B cell (primary cell): ENCODE measurements around the gene DLG2. TPM values are rescaled to one million over a fixed set of nuclear protein-coding genes. Genes with fewer than 3 reads are reported as not detected.

Experiments
- ATAC-seq: fragments of 200-7000 bp; cut with Tn5 transposase; one replicate; pipeline ENCODE4 v1.10.0; 2021; ENCODE audit warnings: low read depth, mild to moderate bottlenecking, moderate number of reproducible peaks, moderate library complexity
- CTCF ChIA-PET: fragments of 350-600 bp; sonication (Branson Sonifier 250); formaldehyde crosslinking; loops from one replicate; lab custom pipeline; 2021; ENCODE audit warnings: antibody characterized with exemption, inconsistent platforms; lab: Charles Lee
- POLR2A ChIA-PET: fragments of 350-600 bp; sonication (Branson Sonifier 250); formaldehyde crosslinking; loops from one replicate; lab custom pipeline; 2021; ENCODE audit warnings: antibody characterized with exemption; lab: Charles Lee
- DNase-seq: peaks from one replicate; pipeline ENCODE4 v3.0.0; 2013
- H2AFZ ChIP-seq: 2 replicates; pipeline ENCODE4 v1.6.1; 2012; ENCODE audit warnings: mild to moderate bottlenecking, low read depth, low read length; ENCODE audit not compliant: insufficient read depth, poor library complexity, severe bottlenecking
- H3K27ac ChIP-seq, 2 donors: 1 replicate in 1 of 2; 2 replicates in 1 of 2; pipeline ENCODE4 v1.5.1; 2012 to 2013; ENCODE audit warnings: low read length in 2 of 2, mild to moderate bottlenecking in 2 of 2, moderate library complexity in 1 of 2
- H3K27me3 ChIP-seq, 4 experiments: fragments of 200-600 bp in 1 of 4; sonication (generic) in 1 of 4; replicated peaks in 1 of 4; 1 replicate in 2 of 4; 2 replicates in 2 of 4; pipeline versions ENCODE4 v1.6.1 to v1.7.0; 2013 to 2016; ENCODE audit warnings: low read length in 3 of 4, mild to moderate bottlenecking in 2 of 4, mixed read lengths in 1 of 4, moderate library complexity in 1 of 4; ENCODE audit not compliant: insufficient read depth in 4 of 4, control insufficient read depth in 3 of 4; ENCODE audit errors: control extremely low read depth in 1 of 4
- H3K36me3 ChIP-seq, 2 experiments: replicated peaks in 1 of 2; 1 replicate in 1 of 2; 2 replicates in 1 of 2; pipeline versions ENCODE4 v1.6.1 to v1.7.1; 2013; ENCODE audit warnings: low read length in 1 of 2; ENCODE audit not compliant: insufficient read depth in 2 of 2, control insufficient read depth in 1 of 2; ENCODE audit errors: control extremely low read depth in 1 of 2, extremely low read depth in 1 of 2
- H3K4me1 ChIP-seq, 2 donors: fragments of 200-600 bp in 1 of 2; sonication (generic) in 1 of 2; 1 replicate in 1 of 2; 2 replicates in 1 of 2; pipeline versions ENCODE4 v1.5.1 to v1.6.1; 2013 to 2017; ENCODE audit warnings: low read length in 2 of 2; ENCODE audit not compliant: control insufficient read depth in 2 of 2, insufficient read depth in 2 of 2
- H3K4me2 ChIP-seq: replicated peaks from 2 replicates; pipeline ENCODE3; 2012; ENCODE audit warnings: mild to moderate bottlenecking, low read depth, low read length; ENCODE audit not compliant: poor library complexity, severe bottlenecking
- H3K4me3 ChIP-seq, 5 experiments: fragments of 200-600 bp in 1 of 5; sonication (generic) in 1 of 5; 1 replicate in 3 of 5; 2 replicates in 2 of 5; pipeline versions ENCODE4 v1.5.1 to v1.7.0; 2011 to 2016; ENCODE audit warnings: low read length in 4 of 5, mild to moderate bottlenecking in 4 of 5, low read depth in 2 of 5, control low read depth in 1 of 5, moderate library complexity in 1 of 5; ENCODE audit not compliant: insufficient read depth in 1 of 5; ENCODE audit errors: control extremely low read depth in 1 of 5, extremely low read depth in 1 of 5
- H3K79me2 ChIP-seq: fragments of 200-600 bp; sonication (generic); one replicate; pipeline ENCODE4 v1.6.0; 2016; ENCODE audit warnings: low read length; ENCODE audit not compliant: control insufficient read depth, insufficient read depth
- H3K9ac ChIP-seq: fragments of 200-600 bp; sonication (generic); 2 replicates; pipeline ENCODE4 v1.6.1; 2017; ENCODE audit warnings: mild to moderate bottlenecking, low read length, moderate library complexity
- H3K9me3 ChIP-seq, 3 donors: one replicate each; pipeline versions ENCODE4 v1.6.1 to v1.7.1; 2013; ENCODE audit warnings: low read length in 2 of 3; ENCODE audit not compliant: control insufficient read depth in 2 of 3, insufficient read depth in 1 of 3; ENCODE audit errors: control extremely low read depth in 1 of 3
- H4K20me1 ChIP-seq: 2 replicates; pipeline ENCODE4 v1.6.0; 2012; ENCODE audit warnings: mild to moderate bottlenecking, low read length; ENCODE audit not compliant: insufficient read depth, control insufficient read depth, poor library complexity, severe bottlenecking
- H3K27ac Mint-ChIP-seq: one replicate; pipeline ENCODE4 v1.8.0; 2021; ENCODE audit warnings: mixed read lengths
- H3K27me3 Mint-ChIP-seq: one replicate; pipeline ENCODE4 v1.8.0; 2021; ENCODE audit warnings: mixed read lengths
- H3K4me1 Mint-ChIP-seq: one replicate; pipeline ENCODE4 v1.8.0; 2021; ENCODE audit warnings: mixed read lengths
- H3K4me3 Mint-ChIP-seq: one replicate; pipeline ENCODE4 v1.8.0; 2021; ENCODE audit warnings: mixed read lengths
- H3K9me3 Mint-ChIP-seq: one replicate; pipeline ENCODE4 v1.8.0; 2022; ENCODE audit warnings: mixed read lengths; ENCODE audit not compliant: insufficient read depth
- CTCF ChIP-seq: fragments of 200-600 bp; IDR thresholded peaks from one replicate; pipeline ENCODE4 v1.8.0; 2022; ENCODE audit warnings: antibody characterized with exemption, mild to moderate bottlenecking
- EZH2 ChIP-seq: IDR thresholded peaks from 2 replicates; pipeline ENCODE4 v1.6.1; 2012; ENCODE audit warnings: borderline replicate concordance, low read depth, mild to moderate bottlenecking, moderate library complexity, low read length; ENCODE audit not compliant: insufficient read depth, poor library complexity, severe bottlenecking
- WGBS: methylation state at CpG from one replicate; pipeline ENCODE4 v1.1.5; 2013; ENCODE audit warnings: missing lambda C conversion rate; ENCODE audit not compliant: insufficient coverage; 5-methylcytosine and 5-hydroxymethylcytosine counted together
- intact Hi-C: fragments of 100-400 bp; cut with micrococcal nuclease; formaldehyde crosslinking; loops from one replicate; pipeline ENCODE4 v1.10.0; 2022
- polyA plus RNA-seq: library from polyadenylated mRNA; depleted of rRNA; stranded (reverse); fragments of >200 nt; gene quantifications from 2 replicates; pipeline ENCODE4 v1.2.3, GENCODE V29; 2012
- total RNA-seq, 2 donors: library from RNA; stranded (reverse); fragments of 120-200 nt in 1 of 2; gene quantifications; 1 replicate in 1 of 2; 2 replicates in 1 of 2; pipeline versions ENCODE4 v1.2.3 to v1.2.4, GENCODE V29; 2013 to 2022

DLG2 gene
- total and polyA plus RNA-seq, 2 donors (not counting 1 experiment from before 2014, with no cell fraction given): 0.54 to 5.4 TPM

GRCh38 chr11:84014539-84014938 lies 1612.6 kb downstream of the DLG2 start:
- no peaks in the 10 kb centered on the region for H3K27me3 Mint-ChIP-seq
- ChIA-PET POLR2A (no interaction called here), CTCF (no interaction called here)
- Histone ChIP-seq H3K4me2 (no peak overlapping the region), H3K4me3 (no peak overlapping the region), H3K36me3 (no peaks in the 10 kb centered on the region), H3K9ac (no peak overlapping the region), H4K20me1 (no peaks in the 10 kb centered on the region), H3K27ac (no peak overlapping the region), H3K79me2 (no peaks in the 10 kb centered on the region), H2AFZ (no peak overlapping the region), H3K9me3 (peaks cover 0 to 3% (median 1%) of the 10 kb centered on the region in 3 donors), H3K4me1 (no peaks in the 10 kb centered on the region), H3K27me3 (no peaks in the 10 kb centered on the region)
- no peak for DNase-seq
- no peak overlapping the region for H3K27ac Mint-ChIP-seq
- no peak overlapping the region for H3K4me3 Mint-ChIP-seq
- intact Hi-C loops: no loop called here
- H3K9me3 Mint-ChIP-seq: peaks cover 2% of the 10 kb centered on the region
- H3K4me1 Mint-ChIP-seq: no peaks in the 10 kb centered on the region
- no peak for TF ChIP-seq CTCF
- TF ChIP-seq EZH2: no peak
- no CpG with 5 or more reads among the region's 3 CpGs for WGBS
- ATAC-seq: no peak

GRCh38 chr11:84012171-84012826 lies 1614.8 kb downstream of the DLG2 start:
- Histone ChIP-seq H3K36me3 (no peaks in the 10 kb centered on the region), H3K27me3 (no peaks in the 10 kb centered on the region), H4K20me1 (no peaks in the 10 kb centered on the region), H2AFZ (no peak overlapping the region), H3K4me3 (no peak overlapping the region), H3K9me3 (peaks cover 0 to 3% (median 1%) of the 10 kb centered on the region in 3 donors), H3K4me2 (no peak overlapping the region), H3K79me2 (no peaks in the 10 kb centered on the region), H3K9ac (no peak overlapping the region), H3K4me1 (no peaks in the 10 kb centered on the region), H3K27ac (no peak overlapping the region)
- Mint-ChIP-seq H3K4me3 (no peak overlapping the region), H3K27ac (no peak overlapping the region), H3K9me3 (peaks cover 2% of the 10 kb centered on the region), H3K4me1 (no peaks in the 10 kb centered on the region), H3K27me3 (no peaks in the 10 kb centered on the region)
- ATAC-seq (no peak), DNase-seq (no peak)
- intact Hi-C loops: no loop called here
- no peak for TF ChIP-seq EZH2
- no peak for TF ChIP-seq CTCF
- POLR2A ChIA-PET: no interaction called here
- 83% methylated on average over 1 of the region's 4 CpGs for WGBS
- CTCF ChIA-PET: no interaction called here
